ENCODE data around the gene STXBP1. TPM values are rescaled to one million over a fixed set of nuclear protein-coding genes. Genes with fewer than 3 reads are reported as not detected.
A peak's percentile ranks its signal among the peaks of the same experiment; 100 is the strongest.

The STXBP1 gene
- total RNA-seq, 2 experiments from 2014 or later = 12.1 to 17.7 TPM

- peak overlapping the region; percentile 82 for H3K4me3 Mint-ChIP-seq
- ChIA-PET POLR2A (no interaction called here), CTCF (interaction anchor here (0.5 to 3.0 kb wide), 18 partner anchors 11 to 213 kb away, joined by 3 to 31 read pairs (median 10); partner anchors contain the start of genes CDK9, PIP5KL1, PTRH1 and ST6GALNAC4)
- peaks cover 27% of the 10 kb centered on the region for H3K4me1 Mint-ChIP-seq
- no peaks in the 10 kb centered on the region for H3K27me3 Mint-ChIP-seq
- DNase-seq = no peak
- H3K27ac Mint-ChIP-seq = peak overlapping the region; percentile 39
- no peaks in the 10 kb centered on the region for H3K9me3 Mint-ChIP-seq
- H3K36me3 Mint-ChIP-seq (ENCODE audit: low read depth) = peaks cover 12% of the 10 kb centered on the region
Observed at GRCh38 chr9:127733614-127734013, 121.5 kb downstream of the STXBP1 start.

GRCh38 chr9:127734247-127734746 is 122.2 kb downstream of the STXBP1 start:
- H3K9me3 Mint-ChIP-seq = no peaks in the 10 kb centered on the region
- peak overlapping the region; percentile 94 for H3K27ac Mint-ChIP-seq
- peak overlapping the region; percentile 82 for H3K4me3 Mint-ChIP-seq
- no peaks in the 10 kb centered on the region for H3K27me3 Mint-ChIP-seq
- ChIA-PET POLR2A (interaction anchor here (1.5 kb wide), 1 partner anchor 51 kb away, joined by 3 read pairs; no protein-coding TSS in a partner anchor), CTCF (interaction anchor here (0.6 to 3.0 kb wide), 70 partner anchors 9 to 403 kb away, joined by 3 to 31 read pairs (median 5); partner anchors contain the start of genes CDK9, CFAP157, PIP5KL1 and PTRH1)
- no peak for DNase-seq
- H3K36me3 Mint-ChIP-seq (ENCODE audit: low read depth) = peaks cover 15% of the 10 kb centered on the region
- H3K4me1 Mint-ChIP-seq = peaks cover 27% of the 10 kb centered on the region

- POLR2A ChIA-PET = interaction anchor here (1.0 to 1.5 kb wide), 2 partner anchors 50 to 62 kb away, joined by 3 read pairs; no protein-coding TSS in a partner anchor
- no peaks in the 10 kb centered on the region for H3K9me3 Mint-ChIP-seq
- H3K27me3 Mint-ChIP-seq = no peaks in the 10 kb centered on the region
- CTCF ChIA-PET = interaction anchor here (0.6 to 3.0 kb wide), 80 partner anchors 9 to 403 kb away, joined by 3 to 31 read pairs (median 5); partner anchors contain the start of genes CDK9, CFAP157, PIP5KL1 and PTRH1
- peak; percentile 99 for DNase-seq
- H3K27ac Mint-ChIP-seq = peak within 1 kb of the TSS; percentile 94
- peaks cover 27% of the 10 kb centered on the region for H3K4me1 Mint-ChIP-seq
- peak within 1 kb of the TSS; percentile 82 for H3K4me3 Mint-ChIP-seq
- H3K36me3 Mint-ChIP-seq (ENCODE audit: low read depth) = peaks cover 17% of the 10 kb centered on the region
Observed at GRCh38 chr9:127734747-127735529, 122.9 kb downstream of the STXBP1 start, which contains the start of gene TOR2A. Gene TOR2A, minus strand, starts transcription at chr9:127735294. Its CDS starts 24 bp downstream, at chr9:127735270.

- Mint-ChIP-seq H3K4me3 (peak overlapping the region; percentile 82), H3K27ac (peak overlapping the region; percentile 94), H3K4me1 (peaks cover 27% of the 10 kb centered on the region), H3K9me3 (no peaks in the 10 kb centered on the region), H3K27me3 (no peaks in the 10 kb centered on the region), H3K36me3 (ENCODE audit: low read depth) (peaks cover 17% of the 10 kb centered on the region)
- CTCF ChIA-PET = interaction anchor here (0.9 to 3.0 kb wide), 41 partner anchors 9 to 402 kb away, joined by 3 to 31 read pairs (median 8); partner anchors contain the start of genes CDK9, CFAP157, PIP5KL1 and PTRH1
- DNase-seq = no peak
- POLR2A ChIA-PET = interaction anchor here (1.0 to 1.5 kb wide), 2 partner anchors 50 to 62 kb away, joined by 3 read pairs; no protein-coding TSS in a partner anchor
Observed at GRCh38 chr9:127735530-127736185, 123.6 kb downstream of the STXBP1 start.

- Mint-ChIP-seq H3K36me3 (ENCODE audit: low read depth) (peaks cover 33% of the 10 kb centered on the region), H3K27me3 (no peaks in the 10 kb centered on the region), H3K4me3 (no peak overlapping the region), H3K4me1 (peaks cover 24% of the 10 kb centered on the region), H3K27ac (no peak overlapping the region), H3K9me3 (no peaks in the 10 kb centered on the region)
- ChIA-PET CTCF (no interaction called here), POLR2A (no interaction called here)
- DNase-seq = no peak
Observed at GRCh38 chr9:127738666-127739065, 126.6 kb downstream of the STXBP1 start.

- H3K4me3 Mint-ChIP-seq = no peak overlapping the region
- peaks cover 33% of the 10 kb centered on the region for H3K36me3 Mint-ChIP-seq (ENCODE audit: low read depth)
- ChIA-PET POLR2A (no interaction called here), CTCF (interaction anchor here (1.0 to 2.9 kb wide), 2 partner anchors 27 to 182 kb away, joined by 4 to 9 read pairs; no protein-coding TSS in a partner anchor)
- H3K27me3 Mint-ChIP-seq = no peaks in the 10 kb centered on the region
- no peak for DNase-seq
- H3K4me1 Mint-ChIP-seq = peaks cover 15% of the 10 kb centered on the region
- no peak overlapping the region for H3K27ac Mint-ChIP-seq
- no peaks in the 10 kb centered on the region for H3K9me3 Mint-ChIP-seq
Observed at GRCh38 chr9:127739614-127740330, 127.7 kb downstream of the STXBP1 start.

GRCh38 chr9:127741831-127742434 is 129.9 kb downstream of the STXBP1 start:
- Mint-ChIP-seq H3K36me3 (ENCODE audit: low read depth) (peaks cover 48% of the 10 kb centered on the region), H3K9me3 (no peaks in the 10 kb centered on the region), H3K27me3 (no peaks in the 10 kb centered on the region), H3K4me1 (peaks cover 4% of the 10 kb centered on the region), H3K4me3 (no peak overlapping the region), H3K27ac (no peak overlapping the region)
- DNase-seq = no peak
- CTCF ChIA-PET = interaction anchor here (0.7 to 4.3 kb wide), 4 partner anchors 7 to 443 kb away, joined by 3 to 29 read pairs (median 6); partner anchors contain the start of gene TOR2A
- POLR2A ChIA-PET = no interaction called here

Other genes with a start within 250 kb of the STXBP1 start
- 1 to 10 TPM; 4.3 to 4.6 TPM for gene SLC2A8, start 215.1 kb upstream of the STXBP1 start, total RNA-seq
- 10 to 100 TPM; 13.1 to 13.2 TPM for gene ZNF79, start 187.9 kb upstream of the STXBP1 start, total RNA-seq
- 1,000 to 10,000 TPM; 1,186 to 1,386 TPM for gene RPL12, start 160.9 kb upstream of the STXBP1 start, total RNA-seq
- gene LRSAM1, start 160.8 kb upstream of the STXBP1 start, total RNA-seq = 10 to 100 TPM; 13.3 to 13.6 TPM
- gene CFAP157, start 94.7 kb downstream of the STXBP1 start, total RNA-seq = not detected
- gene PTRH1, start 103.4 kb downstream of the STXBP1 start, total RNA-seq = 10 to 100 TPM in 1 of 2 experiments, 1 to 10 TPM in 1; 8.7 to 11.0 TPM
- gene TTC16, start 103.8 kb downstream of the STXBP1 start, total RNA-seq = 1 to 10 TPM; 1.2 to 1.6 TPM
- 10 to 100 TPM; 21.7 to 24.0 TPM for gene TOR2A, start 123.0 kb downstream of the STXBP1 start, total RNA-seq
- 10 to 100 TPM; 67.9 to 71.4 TPM for gene SH2D3C, start 166.4 kb downstream of the STXBP1 start, total RNA-seq
- gene CDK9, start 173.8 kb downstream of the STXBP1 start, total RNA-seq = 100 to 1,000 TPM in 1 of 2 experiments, 10 to 100 TPM in 1; 99.4 to 110 TPM
- 10 to 100 TPM; 66.7 to 78.1 TPM for gene FPGS, start 190.6 kb downstream of the STXBP1 start, total RNA-seq
- 10 to 100 TPM; 17.2 to 17.3 TPM for gene ENG, start 242.4 kb downstream of the STXBP1 start, total RNA-seq

All from activated CD4-positive, alpha-beta T cell treated with anti-CD3 and anti-CD28 coated beads, Interleukin-2, amount 10 ng/mL, durations not matched to agents 7 days and 5 days (primary cell).